ENCODE measurements around the gene SESTD1. TPM values are rescaled to one million over a fixed set of nuclear protein-coding genes. Genes with fewer than 3 reads are reported as not detected.

The SESTD1 gene
- total and polyA plus RNA-seq, 2 experiments from 2014 or later: 12.6 to 21.6 TPM

- Histone ChIP-seq H3F3A (replicated peaks; ENCODE audit: low read depth) (no peaks in the 10 kb centered on the region), H3K27me3 (ENCODE audit: insufficient read depth) (no peaks in the 10 kb centered on the region), H3K79me2 (replicated peaks; ENCODE audit: insufficient read depth) (no peaks in the 10 kb centered on the region), H4K20me1 (replicated peaks; ENCODE audit: insufficient read depth) (no peaks in the 10 kb centered on the region), H3K4me3 (no peak overlapping the region), H2AFZ (no peak overlapping the region), H3K9me2 (ENCODE audit: insufficient read depth) (no peaks in the 10 kb centered on the region), H3K36me3 (ENCODE audit: insufficient read depth) (no peaks in the 10 kb centered on the region), H3K4me1 (ENCODE audit: insufficient read depth) (peaks cover 7% of the 10 kb centered on the region; the same call in 1 of the 2 replicates), H3K4me2 (no peak overlapping the region), H3K27ac (ENCODE audit: low read depth) (no peak overlapping the region)
- ATAC-seq (peak; percentile 47; the same call in 2 of the 3 replicates), DNase-seq (ENCODE audit: low spot score) (peak; percentile 21)
- TF ChIP-seq POLR2AphosphoS5 (IDR thresholded peaks at IDR 0.05; ENCODE audit: low read depth) (no peak), ZNF462 (CRISPR knock-in tag; IDR thresholded peaks at IDR 0.05) (peak; percentile 45; the same call in 1 of the 2 replicates)
- no peaks in the 10 kb centered on the region for H3K27me3 Mint-ChIP-seq (ENCODE audit: insufficient read depth, low read depth, poor library complexity)
- peaks cover 8% of the 10 kb centered on the region; the same call in 2 of the 3 replicates for H3K36me3 Mint-ChIP-seq (ENCODE audit: low read depth)
- no peak overlapping the region for H3K27ac Mint-ChIP-seq
- no peak overlapping the region for H3K4me3 Mint-ChIP-seq
- H3K9me3 Mint-ChIP-seq: no peaks in the 10 kb centered on the region; the same call in 1 of the 3 replicates
- H3K4me1 Mint-ChIP-seq: peaks cover 15% of the 10 kb centered on the region
These were observed 99.2 kb downstream of the SESTD1 start for GRCh38 chr2:179165356-179166000.

DNA sequence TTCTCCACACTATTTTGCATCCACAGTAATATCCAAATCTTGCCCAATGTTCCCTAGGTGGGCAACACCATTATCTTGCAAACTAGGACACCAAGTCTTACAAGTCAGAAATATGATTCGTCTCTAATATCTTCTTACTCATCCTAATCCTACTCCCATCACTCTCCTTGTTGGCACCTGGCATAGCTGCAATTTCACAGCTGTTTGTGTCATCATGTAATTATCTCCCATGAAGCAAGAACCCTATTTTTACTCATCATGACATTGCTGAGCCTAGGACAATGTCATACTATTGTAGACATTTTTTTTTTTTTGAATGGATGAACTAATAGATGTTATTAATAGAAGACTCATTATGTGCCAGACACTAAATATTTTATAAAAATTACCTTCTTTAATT lies 123.4 kb downstream of the SESTD1 start:
- no peaks in the 10 kb centered on the region for H3K79me2 ChIP-seq (replicated peaks; ENCODE audit: insufficient read depth)
- no peaks in the 10 kb centered on the region for H3K4me1 ChIP-seq (ENCODE audit: insufficient read depth)
- Mint-ChIP-seq H3K27ac (no peak overlapping the region), H3K9me3 (no peaks in the 10 kb centered on the region), H3K4me1 (no peaks in the 10 kb centered on the region), H3K27me3 (ENCODE audit: insufficient read depth, low read depth, poor library complexity) (no peaks in the 10 kb centered on the region), H3K4me3 (no peak overlapping the region), H3K36me3 (ENCODE audit: low read depth) (no peaks in the 10 kb centered on the region)
- H2AFZ ChIP-seq: no peak overlapping the region
- no peak overlapping the region for H3K4me3 ChIP-seq
- H3K27ac ChIP-seq (ENCODE audit: low read depth): no peak overlapping the region
- no peaks in the 10 kb centered on the region for H3K27me3 ChIP-seq (ENCODE audit: insufficient read depth)
- no peaks in the 10 kb centered on the region for H3F3A ChIP-seq (replicated peaks; ENCODE audit: low read depth)
- DNase-seq (ENCODE audit: low spot score) (no peak), ATAC-seq (no peak)
- H3K9me2 ChIP-seq (ENCODE audit: insufficient read depth): peaks cover 4% of the 10 kb centered on the region; the same call in 1 of the 2 replicates
- H3K4me2 ChIP-seq: no peak overlapping the region
- no peaks in the 10 kb centered on the region for H4K20me1 ChIP-seq (replicated peaks; ENCODE audit: insufficient read depth)
- no peaks in the 10 kb centered on the region for H3K36me3 ChIP-seq (ENCODE audit: insufficient read depth)
- TF ChIP-seq POLR2AphosphoS5 (IDR thresholded peaks at IDR 0.05; ENCODE audit: low read depth) (no peak), STAT1 (IDR thresholded peaks at IDR 0.05; ENCODE audit: unreplicated experiment) (no peak), ZNF331 (CRISPR knock-in tag; IDR thresholded peaks at IDR 0.05; ENCODE audit: low read depth) (no peak), EZH2phosphoT487 (IDR thresholded peaks at IDR 0.05; ENCODE audit: unreplicated experiment) (no peak), EZH2 (IDR thresholded peaks at IDR 0.05; ENCODE audit: low read depth, unreplicated experiment) (no peak), JUNB (IDR thresholded peaks at IDR 0.05; ENCODE audit: unreplicated experiment) (no peak), NANOG (IDR thresholded peaks at IDR 0.05; ENCODE audit: borderline replicate concordance) (no peak)
- TF ChIP-seq, protein P1, sequence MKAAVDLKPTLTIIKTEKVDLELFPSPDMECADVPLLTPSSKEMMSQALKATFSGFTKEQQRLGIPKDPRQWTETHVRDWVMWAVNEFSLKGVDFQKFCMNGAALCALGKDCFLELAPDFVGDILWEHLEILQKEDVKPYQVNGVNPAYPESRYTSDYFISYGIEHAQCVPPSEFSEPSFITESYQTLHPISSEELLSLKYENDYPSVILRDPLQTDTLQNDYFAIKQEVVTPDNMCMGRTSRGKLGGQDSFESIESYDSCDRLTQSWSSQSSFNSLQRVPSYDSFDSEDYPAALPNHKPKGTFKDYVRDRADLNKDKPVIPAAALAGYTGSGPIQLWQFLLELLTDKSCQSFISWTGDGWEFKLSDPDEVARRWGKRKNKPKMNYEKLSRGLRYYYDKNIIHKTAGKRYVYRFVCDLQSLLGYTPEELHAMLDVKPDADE (IDR thresholded peaks at IDR 0.05): no peak
- TF ChIP-seq, protein P2, sequence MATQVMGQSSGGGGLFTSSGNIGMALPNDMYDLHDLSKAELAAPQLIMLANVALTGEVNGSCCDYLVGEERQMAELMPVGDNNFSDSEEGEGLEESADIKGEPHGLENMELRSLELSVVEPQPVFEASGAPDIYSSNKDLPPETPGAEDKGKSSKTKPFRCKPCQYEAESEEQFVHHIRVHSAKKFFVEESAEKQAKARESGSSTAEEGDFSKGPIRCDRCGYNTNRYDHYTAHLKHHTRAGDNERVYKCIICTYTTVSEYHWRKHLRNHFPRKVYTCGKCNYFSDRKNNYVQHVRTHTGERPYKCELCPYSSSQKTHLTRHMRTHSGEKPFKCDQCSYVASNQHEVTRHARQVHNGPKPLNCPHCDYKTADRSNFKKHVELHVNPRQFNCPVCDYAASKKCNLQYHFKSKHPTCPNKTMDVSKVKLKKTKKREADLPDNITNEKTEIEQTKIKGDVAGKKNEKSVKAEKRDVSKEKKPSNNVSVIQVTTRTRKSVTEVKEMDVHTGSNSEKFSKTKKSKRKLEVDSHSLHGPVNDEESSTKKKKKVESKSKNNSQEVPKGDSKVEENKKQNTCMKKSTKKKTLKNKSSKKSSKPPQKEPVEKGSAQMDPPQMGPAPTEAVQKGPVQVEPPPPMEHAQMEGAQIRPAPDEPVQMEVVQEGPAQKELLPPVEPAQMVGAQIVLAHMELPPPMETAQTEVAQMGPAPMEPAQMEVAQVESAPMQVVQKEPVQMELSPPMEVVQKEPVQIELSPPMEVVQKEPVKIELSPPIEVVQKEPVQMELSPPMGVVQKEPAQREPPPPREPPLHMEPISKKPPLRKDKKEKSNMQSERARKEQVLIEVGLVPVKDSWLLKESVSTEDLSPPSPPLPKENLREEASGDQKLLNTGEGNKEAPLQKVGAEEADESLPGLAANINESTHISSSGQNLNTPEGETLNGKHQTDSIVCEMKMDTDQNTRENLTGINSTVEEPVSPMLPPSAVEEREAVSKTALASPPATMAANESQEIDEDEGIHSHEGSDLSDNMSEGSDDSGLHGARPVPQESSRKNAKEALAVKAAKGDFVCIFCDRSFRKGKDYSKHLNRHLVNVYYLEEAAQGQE (IDR thresholded peaks at IDR 0.05; ENCODE audit: unreplicated experiment): no peak
